Neural cell (in vitro differentiated cells): Measurements from ENCODE around the gene AGTPBP1. TPM values are rescaled to one million over a fixed set of nuclear protein-coding genes. Genes with fewer than 3 reads are reported as not detected.
"Not testable (repeated sequence)": the region's sequence is repeated elsewhere in the genome, so short reads cannot be mapped to it uniquely, and the experiment has no call there.

Source experiments
- H2AFZ ChIP-seq: fragments of 200-600, 300-800 bp; sonication (generic), shearing (Covaris generic); 2 replicates; pipeline ENCODE4 v1.6.0; 2014; ENCODE audit warnings: low read depth, mild to moderate bottlenecking, antibody characterized with exemption, low read length, moderate library complexity
- H3F3A ChIP-seq: fragments of 200-600 bp; shearing (Covaris generic); 2 replicates; pipeline ENCODE4 v1.6.1; 2016; ENCODE audit warnings: mild to moderate bottlenecking, moderate library complexity, mixed read lengths, antibody characterized with exemption, low read length; ENCODE audit not compliant: insufficient read depth, poor library complexity, severe bottlenecking
- H3K27ac ChIP-seq: fragments of 200-600, 300-800 bp; sonication (generic), shearing (Covaris generic); 2 replicates; pipeline ENCODE4 v1.5.1; 2014; ENCODE audit warnings: mild to moderate bottlenecking, low read length, moderate library complexity
- H3K27me3 ChIP-seq: fragments of 300-800, 200-600 bp; sonication (generic), shearing (Covaris generic); 2 replicates; pipeline ENCODE4 v1.6.0; 2014; ENCODE audit warnings: mild to moderate bottlenecking, low read depth, low read length, moderate library complexity; ENCODE audit not compliant: insufficient read depth
- H3K36me3 ChIP-seq: fragments of 300-800, 200-600 bp; sonication (generic), shearing (Covaris generic); 2 replicates; pipeline ENCODE4 v1.5.1; 2014; ENCODE audit warnings: mild to moderate bottlenecking, antibody characterized with exemption, low read length, moderate library complexity; ENCODE audit not compliant: insufficient read depth
- H3K4me2 ChIP-seq: fragments of 300-800, 200-600 bp; sonication (generic), shearing (Covaris generic); 2 replicates; pipeline ENCODE4 v1.6.0; 2014; ENCODE audit warnings: mild to moderate bottlenecking, low read length
- H3K4me3 ChIP-seq: fragments of 300-800, 200-600 bp; sonication (generic), shearing (Covaris generic); 2 replicates; pipeline ENCODE4 v1.5.1; 2014; ENCODE audit warnings: mild to moderate bottlenecking, low read length, moderate library complexity
- H3K79me2 ChIP-seq: fragments of 200-600 bp; shearing (Covaris generic); replicated peaks from 2 replicates; pipeline ENCODE4 v1.6.0; 2014; ENCODE audit warnings: mild to moderate bottlenecking, low read length, moderate library complexity; ENCODE audit not compliant: insufficient read depth
- H3K9ac ChIP-seq: fragments of 300-800, 200-600 bp; sonication (generic), shearing (Covaris generic); 2 replicates; pipeline ENCODE4 v1.6.1; 2016; ENCODE audit warnings: mild to moderate bottlenecking, low read length, mixed read lengths
- H3K9me2 ChIP-seq: fragments of 200-600 bp; shearing (Covaris generic); 2 replicates; pipeline ENCODE4 v1.6.1; 2016; ENCODE audit warnings: mild to moderate bottlenecking, low read length, mixed read lengths; ENCODE audit not compliant: insufficient read depth
- H3K9me3 ChIP-seq: fragments of 200-600, 300-800 bp; sonication (generic), shearing (Covaris generic); 2 replicates; pipeline ENCODE4 v1.6.1; 2016; ENCODE audit warnings: mild to moderate bottlenecking, mixed run types, low read length, moderate library complexity, mixed read lengths
- H4K20me1 ChIP-seq: fragments of 200-600 bp; shearing (Covaris generic); 2 replicates; pipeline ENCODE4 v1.6.1; 2016; ENCODE audit warnings: mild to moderate bottlenecking, mixed run types; ENCODE audit not compliant: insufficient read depth
- EP300 ChIP-seq: fragments of 450-650 bp; conservative IDR thresholded peaks from 2 replicates; pipeline ENCODE4 v1.6.1; 2014; ENCODE audit warnings: antibody characterized with exemption, mild to moderate bottlenecking, moderate library complexity; ENCODE audit not compliant: poor library complexity, severe bottlenecking
- EZH2 ChIP-seq: fragments of 200-600, 300-800 bp; shearing (Covaris generic), sonication (generic); IDR thresholded peaks from 2 replicates; pipeline ENCODE4 v1.6.1; 2014; ENCODE audit warnings: antibody characterized with exemption, low read length, borderline replicate concordance, mild to moderate bottlenecking; ENCODE audit not compliant: insufficient read depth, poor library complexity, severe bottlenecking
- MXI1 ChIP-seq: fragments of 450-650 bp; conservative IDR thresholded peaks from 2 replicates; pipeline ENCODE4 v1.6.1; 2014; ENCODE audit warnings: antibody characterized with exemption, mild to moderate bottlenecking; ENCODE audit not compliant: poor library complexity, severe bottlenecking
- POLR2AphosphoS5 ChIP-seq: IDR thresholded peaks from 2 replicates; pipeline ENCODE4 v1.6.1; 2012
- RAD21 ChIP-seq: fragments of 450-650 bp; conservative IDR thresholded peaks from 2 replicates; pipeline ENCODE4 v1.6.1; 2014; ENCODE audit warnings: antibody characterized with exemption, mild to moderate bottlenecking, moderate library complexity
- SMC3 ChIP-seq: fragments of 450-650 bp; conservative IDR thresholded peaks from 2 replicates; pipeline ENCODE4 v1.6.1; 2014; ENCODE audit warnings: antibody characterized with exemption, mild to moderate bottlenecking, moderate library complexity; ENCODE audit not compliant: poor library complexity
- TAF1 ChIP-seq: IDR thresholded peaks from 2 replicates; pipeline ENCODE4 v1.6.1; 2012; ENCODE audit warnings: low read depth
- polyA plus RNA-seq: library from polyadenylated mRNA; depleted of rRNA; stranded (reverse); fragments of >200 nt; gene quantifications from 2 replicates; pipeline ENCODE4 v1.2.3, GENCODE V29; 2014
- TF ChIP-seq, protein P1 (sequence below): fragments of 450-650 bp; IDR thresholded peaks from 2 replicates; pipeline ENCODE4 v1.5.1; 2014; ENCODE audit warnings: antibody characterized with exemption, mild to moderate bottlenecking, moderate library complexity; ENCODE audit not compliant: poor library complexity, severe bottlenecking
- TF ChIP-seq, protein P2 (sequence below): IDR thresholded peaks from 2 replicates; pipeline ENCODE4 v1.6.1; 2012; ENCODE audit warnings: borderline replicate concordance

The AGTPBP1 gene
- polyA plus RNA-seq, 1 donor from 2014 or later: 90.7 TPM

DNA sequence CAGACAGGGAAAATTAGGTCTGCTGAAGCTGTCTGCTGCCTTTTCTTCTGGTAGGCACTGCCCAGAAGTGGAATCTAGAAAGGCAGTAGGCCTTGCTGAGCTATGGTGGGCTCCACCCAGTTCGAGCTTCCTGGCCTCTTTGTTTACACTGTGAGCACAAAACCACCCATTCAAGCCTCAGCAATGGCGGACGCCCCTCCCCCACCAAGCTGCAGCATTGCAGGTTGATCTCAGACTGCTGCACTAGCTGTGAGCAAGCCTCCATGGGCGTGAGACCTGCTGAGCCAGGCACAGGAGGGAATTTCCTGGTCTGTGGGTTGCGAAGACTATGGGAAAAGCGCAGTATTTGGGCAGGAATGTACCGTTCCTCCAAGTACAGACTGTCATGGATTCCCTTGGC is 18.5 kb downstream of the AGTPBP1 start:
- Histone ChIP-seq H3K27ac (no peak overlapping the region), H3K4me2 (no peak overlapping the region)

DNA sequence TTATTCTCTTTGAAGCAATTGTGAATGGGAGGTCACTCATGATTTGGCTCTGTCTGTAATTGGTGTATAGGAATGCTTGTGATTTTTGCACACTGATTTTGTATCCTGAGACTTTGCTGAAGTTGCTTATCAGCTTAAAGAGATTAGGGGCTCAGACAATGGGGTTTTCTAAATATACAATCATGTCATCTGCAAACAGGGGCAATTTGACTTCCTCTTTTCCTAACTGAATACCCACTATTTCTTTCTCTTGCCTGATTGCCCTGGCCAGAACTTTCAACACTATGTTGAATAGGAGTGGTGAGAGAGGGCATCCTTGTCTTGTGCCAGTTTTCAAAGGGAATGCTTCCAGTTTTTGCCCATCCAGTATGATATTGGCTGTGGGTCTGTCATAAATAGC is 22.3 kb downstream of the AGTPBP1 start:
- not testable (repeated sequence) for H2AFZ ChIP-seq, H3K4me2 ChIP-seq

More for the DNA sequence above, 18.5 kb downstream of the AGTPBP1 start:
- TF ChIP-seq SMC3: no peak
- no peak for TF ChIP-seq POLR2AphosphoS5
- TF ChIP-seq, protein P1, sequence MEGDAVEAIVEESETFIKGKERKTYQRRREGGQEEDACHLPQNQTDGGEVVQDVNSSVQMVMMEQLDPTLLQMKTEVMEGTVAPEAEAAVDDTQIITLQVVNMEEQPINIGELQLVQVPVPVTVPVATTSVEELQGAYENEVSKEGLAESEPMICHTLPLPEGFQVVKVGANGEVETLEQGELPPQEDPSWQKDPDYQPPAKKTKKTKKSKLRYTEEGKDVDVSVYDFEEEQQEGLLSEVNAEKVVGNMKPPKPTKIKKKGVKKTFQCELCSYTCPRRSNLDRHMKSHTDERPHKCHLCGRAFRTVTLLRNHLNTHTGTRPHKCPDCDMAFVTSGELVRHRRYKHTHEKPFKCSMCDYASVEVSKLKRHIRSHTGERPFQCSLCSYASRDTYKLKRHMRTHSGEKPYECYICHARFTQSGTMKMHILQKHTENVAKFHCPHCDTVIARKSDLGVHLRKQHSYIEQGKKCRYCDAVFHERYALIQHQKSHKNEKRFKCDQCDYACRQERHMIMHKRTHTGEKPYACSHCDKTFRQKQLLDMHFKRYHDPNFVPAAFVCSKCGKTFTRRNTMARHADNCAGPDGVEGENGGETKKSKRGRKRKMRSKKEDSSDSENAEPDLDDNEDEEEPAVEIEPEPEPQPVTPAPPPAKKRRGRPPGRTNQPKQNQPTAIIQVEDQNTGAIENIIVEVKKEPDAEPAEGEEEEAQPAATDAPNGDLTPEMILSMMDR: no peak
- Histone ChIP-seq H3K36me3 (peaks cover 8% of the 10 kb centered on the region), H3K4me3 (no peak overlapping the region), H2AFZ (no peak overlapping the region), H3K9ac (no peak overlapping the region), H4K20me1 (no peaks in the 10 kb centered on the region), H3K9me3 (no peaks in the 10 kb centered on the region), H3K9me2 (no peaks in the 10 kb centered on the region), H3K27me3 (no peaks in the 10 kb centered on the region), H3F3A (no peaks in the 10 kb centered on the region), H3K79me2 (peaks cover 34% of the 10 kb centered on the region)

DNA sequence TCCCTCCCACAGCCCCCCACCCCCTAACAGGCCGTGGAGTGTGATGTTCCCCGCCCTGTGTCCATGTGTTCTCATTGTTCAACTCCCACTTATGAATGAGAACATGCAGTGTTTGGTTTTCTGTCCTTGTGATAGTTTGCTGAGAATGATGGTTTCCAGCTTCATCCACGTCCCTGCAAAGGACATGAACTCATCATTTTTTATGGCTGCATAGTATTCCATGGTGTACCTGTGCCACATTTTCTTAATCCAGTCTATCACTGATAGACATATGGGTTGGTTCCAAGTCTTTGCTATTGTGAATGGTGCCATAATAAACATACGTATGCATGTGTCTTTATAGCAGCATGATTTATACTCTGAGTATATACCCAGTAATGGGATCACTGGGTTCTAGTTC is 23.9 kb downstream of the AGTPBP1 start:
- not testable (repeated sequence) for H3K9ac ChIP-seq, H3K36me3 ChIP-seq, H3K9me2 ChIP-seq, H3K79me2 ChIP-seq, H3K27me3 ChIP-seq, H3K4me3 ChIP-seq, H3K27ac ChIP-seq, H3F3A ChIP-seq, H3K9me3 ChIP-seq, H2AFZ ChIP-seq, H4K20me1 ChIP-seq, H3K4me2 ChIP-seq

More for the DNA sequence above, 22.3 kb downstream of the AGTPBP1 start:
- not testable (repeated sequence) for H3K4me3 ChIP-seq, H3K79me2 ChIP-seq, H3F3A ChIP-seq, H4K20me1 ChIP-seq, H3K36me3 ChIP-seq, H3K9me3 ChIP-seq, H3K27ac ChIP-seq, H3K9ac ChIP-seq, H3K27me3 ChIP-seq, H3K9me2 ChIP-seq

DNA sequence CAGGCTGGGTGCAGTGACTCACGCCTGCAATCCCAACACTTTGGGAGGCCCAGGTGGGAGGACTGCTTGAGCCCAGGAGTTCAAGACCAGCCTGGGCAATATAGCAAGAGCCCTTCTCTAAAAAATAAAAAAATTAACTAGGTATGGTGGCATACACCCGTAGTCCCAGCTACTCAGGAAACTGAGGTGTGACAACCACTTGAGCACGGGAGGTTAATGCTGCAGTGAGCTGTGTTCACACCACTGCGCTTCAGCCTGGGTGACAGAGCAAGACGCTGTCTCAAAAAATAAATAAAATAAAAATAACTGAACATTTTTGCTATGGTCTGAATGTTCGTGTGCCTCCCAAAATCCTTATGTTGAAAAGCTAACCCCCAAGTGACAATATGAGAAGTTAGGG is 24.5 kb downstream of the AGTPBP1 start:
- no peak overlapping the region for H3K27ac ChIP-seq
- no peaks in the 10 kb centered on the region for H4K20me1 ChIP-seq

More for the DNA sequence above, 24.5 kb downstream of the AGTPBP1 start:
- Histone ChIP-seq H3K9me2 (no peaks in the 10 kb centered on the region), H3K9me3 (no peaks in the 10 kb centered on the region), H3K79me2 (no peaks in the 10 kb centered on the region), H3K36me3 (no peaks in the 10 kb centered on the region), H3F3A (no peaks in the 10 kb centered on the region), H3K9ac (no peak overlapping the region), H3K27me3 (no peaks in the 10 kb centered on the region), H2AFZ (no peak overlapping the region), H3K4me3 (no peak overlapping the region), H3K4me2 (no peak overlapping the region)
- TF ChIP-seq POLR2AphosphoS5: no peak
- TF ChIP-seq, protein P1: no peak
- no peak for TF ChIP-seq MXI1
- no peak for TF ChIP-seq RAD21
- no peak for TF ChIP-seq EP300
- TF ChIP-seq SMC3: no peak
- TF ChIP-seq, protein P2, sequence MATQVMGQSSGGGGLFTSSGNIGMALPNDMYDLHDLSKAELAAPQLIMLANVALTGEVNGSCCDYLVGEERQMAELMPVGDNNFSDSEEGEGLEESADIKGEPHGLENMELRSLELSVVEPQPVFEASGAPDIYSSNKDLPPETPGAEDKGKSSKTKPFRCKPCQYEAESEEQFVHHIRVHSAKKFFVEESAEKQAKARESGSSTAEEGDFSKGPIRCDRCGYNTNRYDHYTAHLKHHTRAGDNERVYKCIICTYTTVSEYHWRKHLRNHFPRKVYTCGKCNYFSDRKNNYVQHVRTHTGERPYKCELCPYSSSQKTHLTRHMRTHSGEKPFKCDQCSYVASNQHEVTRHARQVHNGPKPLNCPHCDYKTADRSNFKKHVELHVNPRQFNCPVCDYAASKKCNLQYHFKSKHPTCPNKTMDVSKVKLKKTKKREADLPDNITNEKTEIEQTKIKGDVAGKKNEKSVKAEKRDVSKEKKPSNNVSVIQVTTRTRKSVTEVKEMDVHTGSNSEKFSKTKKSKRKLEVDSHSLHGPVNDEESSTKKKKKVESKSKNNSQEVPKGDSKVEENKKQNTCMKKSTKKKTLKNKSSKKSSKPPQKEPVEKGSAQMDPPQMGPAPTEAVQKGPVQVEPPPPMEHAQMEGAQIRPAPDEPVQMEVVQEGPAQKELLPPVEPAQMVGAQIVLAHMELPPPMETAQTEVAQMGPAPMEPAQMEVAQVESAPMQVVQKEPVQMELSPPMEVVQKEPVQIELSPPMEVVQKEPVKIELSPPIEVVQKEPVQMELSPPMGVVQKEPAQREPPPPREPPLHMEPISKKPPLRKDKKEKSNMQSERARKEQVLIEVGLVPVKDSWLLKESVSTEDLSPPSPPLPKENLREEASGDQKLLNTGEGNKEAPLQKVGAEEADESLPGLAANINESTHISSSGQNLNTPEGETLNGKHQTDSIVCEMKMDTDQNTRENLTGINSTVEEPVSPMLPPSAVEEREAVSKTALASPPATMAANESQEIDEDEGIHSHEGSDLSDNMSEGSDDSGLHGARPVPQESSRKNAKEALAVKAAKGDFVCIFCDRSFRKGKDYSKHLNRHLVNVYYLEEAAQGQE: no peak
- TF ChIP-seq TAF1: no peak
- TF ChIP-seq EZH2: no peak
